ENCODE measurements around the gene SMC6.

The SMC6 gene

DNA sequence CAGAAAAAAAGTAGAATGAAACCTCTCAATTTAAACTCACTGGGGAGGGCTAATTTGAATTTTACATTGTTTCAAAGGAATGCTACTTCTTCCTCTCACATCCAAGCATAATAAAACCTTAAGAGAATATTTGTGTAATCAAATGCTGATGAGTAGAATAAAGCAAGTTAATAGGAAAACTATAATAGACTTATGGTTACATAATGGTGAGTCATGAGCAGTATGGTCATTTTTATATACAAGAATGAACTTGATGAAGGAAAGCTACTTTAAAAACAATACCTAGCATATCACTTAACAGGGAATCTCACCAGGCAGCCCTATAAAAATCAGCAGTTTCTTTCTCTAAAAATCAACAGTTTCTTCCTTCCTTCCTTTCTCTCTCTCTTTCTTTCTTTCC is 132.8 kb downstream of the SMC6 start:
- Histone ChIP-seq H3K9ac (ENCODE audit: low read depth, low read length) (no peak overlapping the region), H3K4me1 (ENCODE audit: control insufficient read depth, insufficient read depth, low read length) (peaks cover 4% of the 10 kb centered on the region), H3K36me3 (ENCODE audit: control insufficient read depth, insufficient read depth, low read length) (no peaks in the 10 kb centered on the region), H3K9me3 (ENCODE audit: control insufficient read depth, insufficient read depth, low read length) (no peaks in the 10 kb centered on the region), H3K4me3 (ENCODE audit: low read depth, low read length) (no peak overlapping the region), H3K27me3 (ENCODE audit: control insufficient read depth, insufficient read depth, low read length) (no peaks in the 10 kb centered on the region)

DNA sequence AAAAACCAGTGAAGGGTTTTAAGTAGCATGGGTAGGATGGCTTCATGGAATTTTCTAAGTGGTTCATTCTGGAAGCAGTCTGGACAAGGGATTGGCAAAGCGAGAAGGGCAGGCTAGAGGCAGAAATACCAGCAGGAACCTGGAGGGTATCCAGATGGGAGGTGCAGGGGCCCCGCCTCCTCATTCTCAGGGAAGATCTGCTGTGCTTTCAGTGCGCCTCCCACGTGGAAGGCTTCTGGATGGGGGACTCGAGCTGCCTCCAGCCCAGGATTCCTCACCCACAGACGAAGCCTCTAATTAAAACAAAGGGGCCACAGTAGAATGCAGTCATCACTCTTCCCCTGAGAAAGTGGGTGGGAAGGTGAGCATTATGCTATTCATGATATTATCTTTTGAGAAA is 133.3 kb downstream of the SMC6 start:
- Histone ChIP-seq H3K4me1 (ENCODE audit: control insufficient read depth, insufficient read depth, low read length) (peaks cover 4% of the 10 kb centered on the region), H3K9me3 (ENCODE audit: control insufficient read depth, insufficient read depth, low read length) (no peaks in the 10 kb centered on the region), H3K27me3 (ENCODE audit: control insufficient read depth, insufficient read depth, low read length) (no peaks in the 10 kb centered on the region), H3K4me3 (ENCODE audit: low read depth, low read length) (no peak overlapping the region), H3K9ac (ENCODE audit: low read depth, low read length) (no peak overlapping the region), H3K36me3 (ENCODE audit: control insufficient read depth, insufficient read depth, low read length) (no peaks in the 10 kb centered on the region)

- no peaks in the 10 kb centered on the region for H3K9me3 ChIP-seq (ENCODE audit: control insufficient read depth, insufficient read depth, low read length)
- no peak overlapping the region for H3K4me3 ChIP-seq (ENCODE audit: low read depth, low read length)
- H3K27me3 ChIP-seq (ENCODE audit: control insufficient read depth, insufficient read depth, low read length) = no peaks in the 10 kb centered on the region
- H3K4me1 ChIP-seq (ENCODE audit: control insufficient read depth, insufficient read depth, low read length) = peaks cover 9% of the 10 kb centered on the region
- no peaks in the 10 kb centered on the region for H3K36me3 ChIP-seq (ENCODE audit: control insufficient read depth, insufficient read depth, low read length)
- H3K9ac ChIP-seq (ENCODE audit: low read depth, low read length) = no peak overlapping the region
Observed at GRCh38 chr2:17617955-17618354, 135.7 kb downstream of the SMC6 start.

GRCh38 chr2:17617516-17617915 is 136.1 kb downstream of the SMC6 start:
- H3K4me3 ChIP-seq (ENCODE audit: low read depth, low read length) = no peak overlapping the region
- H3K36me3 ChIP-seq (ENCODE audit: control insufficient read depth, insufficient read depth, low read length) = no peaks in the 10 kb centered on the region
- no peak overlapping the region for H3K9ac ChIP-seq (ENCODE audit: low read depth, low read length)
- no peaks in the 10 kb centered on the region for H3K27me3 ChIP-seq (ENCODE audit: control insufficient read depth, insufficient read depth, low read length)
- H3K9me3 ChIP-seq (ENCODE audit: control insufficient read depth, insufficient read depth, low read length) = no peaks in the 10 kb centered on the region
- peaks cover 9% of the 10 kb centered on the region for H3K4me1 ChIP-seq (ENCODE audit: control insufficient read depth, insufficient read depth, low read length)

DNA sequence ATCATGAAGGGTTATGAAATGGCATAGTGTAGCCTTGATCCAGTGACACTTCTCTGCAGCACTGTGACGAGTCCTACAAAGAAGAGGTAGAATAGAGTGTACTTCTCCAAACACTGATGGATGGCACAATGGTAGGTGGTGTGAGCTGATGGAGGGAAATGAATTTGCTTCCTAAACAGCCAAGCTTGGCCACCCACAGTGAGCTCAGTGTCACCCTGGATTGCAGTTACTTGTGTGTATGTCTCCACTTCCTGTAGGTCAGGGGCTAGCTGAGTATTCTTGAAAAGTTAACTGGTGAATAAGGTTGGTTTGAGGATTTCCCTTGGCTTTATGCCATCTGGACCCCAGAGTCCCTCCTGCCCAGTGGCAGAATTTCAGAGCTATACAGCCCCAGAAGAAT is 137.2 kb downstream of the SMC6 start:
- Histone ChIP-seq H3K4me1 (ENCODE audit: control insufficient read depth, insufficient read depth, low read length) (peaks cover 9% of the 10 kb centered on the region), H3K27me3 (ENCODE audit: control insufficient read depth, insufficient read depth, low read length) (no peaks in the 10 kb centered on the region), H3K9ac (ENCODE audit: low read depth, low read length) (no peak overlapping the region), H3K36me3 (ENCODE audit: control insufficient read depth, insufficient read depth, low read length) (no peaks in the 10 kb centered on the region), H3K9me3 (ENCODE audit: control insufficient read depth, insufficient read depth, low read length) (no peaks in the 10 kb centered on the region), H3K4me3 (ENCODE audit: low read depth, low read length) (no peak overlapping the region)

DNA sequence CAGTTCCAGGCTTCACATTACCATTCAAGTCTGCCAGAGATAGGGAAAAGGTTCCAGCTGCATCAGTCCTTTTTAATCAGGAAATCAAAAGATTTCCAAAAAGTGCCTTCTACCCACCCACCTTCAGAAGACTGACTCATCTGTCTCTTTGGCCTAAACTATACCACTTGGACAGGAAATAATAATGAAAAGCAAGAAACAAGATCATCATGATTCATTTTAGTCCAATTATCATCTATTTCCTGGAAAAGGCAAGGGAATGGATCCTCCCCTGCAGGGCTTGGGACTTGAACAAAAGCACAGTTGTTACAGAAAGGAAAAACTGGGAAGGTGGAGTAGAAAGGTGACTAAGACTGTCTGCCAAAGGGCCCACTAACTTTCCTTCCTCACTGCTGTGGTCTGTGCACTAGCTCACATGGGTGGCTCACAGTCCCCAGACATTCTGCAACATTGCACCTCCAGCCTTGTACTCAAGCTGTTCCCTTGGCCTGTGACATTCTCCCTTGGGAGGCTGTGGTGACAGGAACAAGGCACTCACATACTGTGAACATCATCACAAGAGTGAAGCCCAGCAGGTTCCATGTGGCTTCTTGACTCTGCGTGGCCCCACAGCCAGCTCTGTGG is 137.8 kb downstream of the SMC6 start:
- Histone ChIP-seq H3K9me3 (ENCODE audit: control insufficient read depth, insufficient read depth, low read length) (no peaks in the 10 kb centered on the region), H3K9ac (ENCODE audit: low read depth, low read length) (no peak overlapping the region), H3K4me1 (ENCODE audit: control insufficient read depth, insufficient read depth, low read length) (peaks cover 9% of the 10 kb centered on the region), H3K4me3 (ENCODE audit: low read depth, low read length) (no peak overlapping the region), H3K27me3 (ENCODE audit: control insufficient read depth, insufficient read depth, low read length) (no peaks in the 10 kb centered on the region), H3K36me3 (ENCODE audit: control insufficient read depth, insufficient read depth, low read length) (no peaks in the 10 kb centered on the region)

DNA sequence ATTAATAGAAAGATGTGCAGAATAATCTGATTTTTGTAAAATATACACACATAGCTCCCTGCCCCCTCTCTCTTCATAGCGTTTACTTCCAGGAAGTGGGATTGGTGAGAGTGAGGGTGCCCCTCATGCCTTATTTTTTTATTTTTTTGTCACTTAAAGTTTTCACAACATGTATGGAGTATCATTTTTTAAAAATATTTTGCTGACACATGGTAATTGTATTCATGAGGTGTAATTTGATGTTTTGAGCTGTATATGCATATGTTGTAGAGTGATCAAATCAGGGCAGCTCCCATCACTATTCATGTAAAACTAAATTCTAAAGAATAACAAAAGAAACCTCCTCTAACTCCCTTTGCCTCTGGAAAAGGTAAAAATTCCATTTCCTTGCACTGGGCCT is 138.5 kb downstream of the SMC6 start:
- Histone ChIP-seq H3K9ac (ENCODE audit: low read depth, low read length) (no peak overlapping the region), H3K36me3 (ENCODE audit: control insufficient read depth, insufficient read depth, low read length) (no peaks in the 10 kb centered on the region), H3K4me1 (ENCODE audit: control insufficient read depth, insufficient read depth, low read length) (peaks cover 4% of the 10 kb centered on the region), H3K4me3 (ENCODE audit: low read depth, low read length) (no peak overlapping the region), H3K9me3 (ENCODE audit: control insufficient read depth, insufficient read depth, low read length) (no peaks in the 10 kb centered on the region), H3K27me3 (ENCODE audit: control insufficient read depth, insufficient read depth, low read length) (no peaks in the 10 kb centered on the region)

DNA sequence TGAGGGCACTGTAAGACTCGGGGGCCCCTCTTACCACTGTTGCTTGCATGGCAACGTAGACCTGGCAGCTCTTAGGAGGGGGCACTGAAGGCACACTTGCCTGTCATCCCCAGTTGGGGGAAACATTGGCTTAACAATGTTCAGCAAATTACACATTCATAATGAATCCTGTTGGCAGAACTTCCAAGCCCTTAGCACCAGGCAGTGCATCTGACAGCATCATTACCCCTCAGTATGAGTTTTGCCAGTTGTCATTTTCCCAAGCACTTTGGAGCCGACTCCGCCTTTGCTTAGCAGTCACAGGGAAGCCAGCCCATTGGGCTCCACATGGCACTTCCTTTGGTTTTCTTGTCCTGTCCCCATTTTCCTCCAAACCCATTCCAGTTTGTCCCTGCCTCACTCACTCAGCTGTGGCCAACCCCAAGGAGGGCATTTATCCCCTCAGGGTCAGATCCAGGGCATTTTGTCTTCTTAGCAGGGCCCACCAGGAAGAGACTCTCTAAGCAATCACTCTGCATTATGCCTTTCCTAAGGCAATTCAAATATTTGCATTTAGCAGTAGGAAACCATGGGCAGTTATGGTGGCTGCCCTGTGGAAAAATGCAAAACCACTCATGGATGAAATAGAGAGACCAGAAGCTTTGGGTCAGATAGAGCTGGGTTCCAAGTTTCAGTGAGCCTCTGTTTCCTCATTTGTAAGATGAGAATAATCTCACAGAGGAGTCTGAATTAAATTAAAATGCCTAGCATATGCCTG is 139.3 kb downstream of the SMC6 start:
- H3K27me3 ChIP-seq (ENCODE audit: control insufficient read depth, insufficient read depth, low read length) = no peaks in the 10 kb centered on the region
- H3K4me3 ChIP-seq (ENCODE audit: low read depth, low read length) = no peak overlapping the region
- no peaks in the 10 kb centered on the region for H3K36me3 ChIP-seq (ENCODE audit: control insufficient read depth, insufficient read depth, low read length)

More for the DNA sequence above, 139.3 kb downstream of the SMC6 start:
- peaks cover 4% of the 10 kb centered on the region for H3K4me1 ChIP-seq (ENCODE audit: control insufficient read depth, insufficient read depth, low read length)
- no peak overlapping the region for H3K9ac ChIP-seq (ENCODE audit: low read depth, low read length)
- H3K9me3 ChIP-seq (ENCODE audit: control insufficient read depth, insufficient read depth, low read length) = no peaks in the 10 kb centered on the region
